ENCODE data around the gene SMC3. TPM values are rescaled to one million over a fixed set of nuclear protein-coding genes. Genes with fewer than 3 reads are reported as not detected.

The SMC3 gene
- total RNA-seq, 3 donors from 2014 or later (not counting 1 experiment from before 2014, with no cell fraction given): 36.6 to 38.5 (median 37.8) TPM

- Histone ChIP-seq H3K4me1 (ENCODE audit: control insufficient read depth, insufficient read depth, low read length) (no peaks in the 10 kb centered on the region), H3K27ac (ENCODE audit: low read length) (no peak overlapping the region), H3K27me3 (ENCODE audit: control insufficient read depth, insufficient read depth, low read length) (no peaks in the 10 kb centered on the region), H3K4me3 (ENCODE audit: low read length) (no peak overlapping the region), H3K9me3 (ENCODE audit: control insufficient read depth, insufficient read depth, low read length) (no peaks in the 10 kb centered on the region), H3K36me3 (ENCODE audit: control insufficient read depth, insufficient read depth, low read length) (no peaks in the 10 kb centered on the region)
- no peak for ATAC-seq
- WGBS (ENCODE audit: insufficient coverage): 81% methylated on average over 9 of the region's 9 CpGs
- intact Hi-C loops (cut with micrococcal nuclease): loop anchor here (10.0 kb wide), 1 partner anchor 1521 kb away; no protein-coding TSS in a partner anchor
- H3K4me1 Mint-ChIP-seq: peaks cover 7 to 14% of the 10 kb centered on the region in 2 donors
- no peak for TF ChIP-seq CTCF (IDR thresholded peaks at IDR 0.05)
- H3K27ac Mint-ChIP-seq: no peak overlapping the region
- H3K9me3 Mint-ChIP-seq: no peaks in the 10 kb centered on the region
- H3K27me3 Mint-ChIP-seq (ENCODE audit: low read depth in 2 of 2): no peaks in the 10 kb centered on the region
- DNase-seq: no peak
- no peak overlapping the region for H3K4me3 Mint-ChIP-seq
- no peaks in the 10 kb centered on the region for H3K36me3 Mint-ChIP-seq
Measured at GRCh38 chr10:110613996-110614495, 46.6 kb downstream of the SMC3 start.

GRCh38 chr10:110615057-110615747 lies 47.7 kb downstream of the SMC3 start:
- Histone ChIP-seq H3K9me3 (ENCODE audit: control insufficient read depth, insufficient read depth, low read length) (no peaks in the 10 kb centered on the region), H3K4me1 (ENCODE audit: control insufficient read depth, insufficient read depth, low read length) (no peaks in the 10 kb centered on the region), H3K27ac (ENCODE audit: low read length) (no peak overlapping the region), H3K36me3 (ENCODE audit: control insufficient read depth, insufficient read depth, low read length) (no peaks in the 10 kb centered on the region), H3K4me3 (ENCODE audit: low read length) (no peak overlapping the region), H3K27me3 (ENCODE audit: control insufficient read depth, insufficient read depth, low read length) (no peaks in the 10 kb centered on the region)
- H3K27ac Mint-ChIP-seq: peak overlapping the region in 1 of 2 donors; percentile 15
- peaks cover 7 to 11% of the 10 kb centered on the region in 2 donors for H3K4me1 Mint-ChIP-seq
- TF ChIP-seq CTCF (IDR thresholded peaks at IDR 0.05): no peak
- ATAC-seq (no peak), DNase-seq (no peak)
- intact Hi-C loops (cut with micrococcal nuclease): loop anchor here (10.0 kb wide), 1 partner anchor 1520 kb away; no protein-coding TSS in a partner anchor
- H3K4me3 Mint-ChIP-seq: no peak overlapping the region
- no peaks in the 10 kb centered on the region for H3K36me3 Mint-ChIP-seq
- H3K9me3 Mint-ChIP-seq: no peaks in the 10 kb centered on the region
- 45% methylated on average over 2 of the region's 2 CpGs for WGBS (ENCODE audit: insufficient coverage)
- H3K27me3 Mint-ChIP-seq (ENCODE audit: low read depth in 2 of 2): no peaks in the 10 kb centered on the region

GRCh38 chr10:110616493-110617033 lies 49.1 kb downstream of the SMC3 start:
- 98% methylated on average over 5 of the region's 5 CpGs for WGBS (ENCODE audit: insufficient coverage)
- no peak overlapping the region for H3K27ac ChIP-seq (ENCODE audit: low read length)
- no peaks in the 10 kb centered on the region for H3K27me3 Mint-ChIP-seq (ENCODE audit: low read depth in 2 of 2)
- no peak overlapping the region for H3K27ac Mint-ChIP-seq
- peaks cover 3 to 6% of the 10 kb centered on the region in 2 donors for H3K4me1 Mint-ChIP-seq
- peaks cover 3% of the 10 kb centered on the region for H3K36me3 Mint-ChIP-seq
- DNase-seq (no peak), ATAC-seq (no peak)
- no peaks in the 10 kb centered on the region for H3K36me3 ChIP-seq (ENCODE audit: control insufficient read depth, insufficient read depth, low read length)
- H3K4me3 ChIP-seq (ENCODE audit: low read length): no peak overlapping the region
- no peaks in the 10 kb centered on the region for H3K4me1 ChIP-seq (ENCODE audit: control insufficient read depth, insufficient read depth, low read length)
- H3K9me3 Mint-ChIP-seq: peaks cover 0 to 2% of the 10 kb centered on the region in 2 donors
- no peaks in the 10 kb centered on the region for H3K27me3 ChIP-seq (ENCODE audit: control insufficient read depth, insufficient read depth, low read length)
- intact Hi-C loops (cut with micrococcal nuclease): loop anchor here (10.0 kb wide), 1 partner anchor 1518 kb away; no protein-coding TSS in a partner anchor
- no peaks in the 10 kb centered on the region for H3K9me3 ChIP-seq (ENCODE audit: control insufficient read depth, insufficient read depth, low read length)
- no peak for TF ChIP-seq CTCF (IDR thresholded peaks at IDR 0.05)
- H3K4me3 Mint-ChIP-seq: no peak overlapping the region

Measured in natural killer cell (primary cell).